ENCODE measurements around the gene MRPL23.

DNA sequence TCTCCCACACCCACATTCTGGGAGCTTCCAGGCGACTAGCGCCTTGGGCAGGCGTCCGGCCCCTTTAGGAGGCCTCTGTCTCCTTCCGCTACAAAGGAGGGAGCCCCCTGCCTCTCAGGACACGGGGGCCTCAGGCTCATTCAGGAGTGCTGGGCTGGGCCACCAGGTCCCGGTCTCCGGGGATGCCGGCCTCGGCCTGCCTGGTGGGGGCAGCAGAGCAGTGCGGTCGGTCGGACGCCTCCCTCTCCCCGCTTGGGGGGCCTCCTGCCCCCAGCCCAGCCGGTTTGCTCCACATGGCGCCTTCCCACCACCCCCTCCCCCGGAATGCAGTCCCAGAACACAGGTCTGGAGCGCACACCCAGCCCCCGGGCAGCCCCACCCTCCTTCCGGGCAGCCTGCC, 21.9 kb downstream of the MRPL23 start:
- TF ChIP-seq, protein P1, sequence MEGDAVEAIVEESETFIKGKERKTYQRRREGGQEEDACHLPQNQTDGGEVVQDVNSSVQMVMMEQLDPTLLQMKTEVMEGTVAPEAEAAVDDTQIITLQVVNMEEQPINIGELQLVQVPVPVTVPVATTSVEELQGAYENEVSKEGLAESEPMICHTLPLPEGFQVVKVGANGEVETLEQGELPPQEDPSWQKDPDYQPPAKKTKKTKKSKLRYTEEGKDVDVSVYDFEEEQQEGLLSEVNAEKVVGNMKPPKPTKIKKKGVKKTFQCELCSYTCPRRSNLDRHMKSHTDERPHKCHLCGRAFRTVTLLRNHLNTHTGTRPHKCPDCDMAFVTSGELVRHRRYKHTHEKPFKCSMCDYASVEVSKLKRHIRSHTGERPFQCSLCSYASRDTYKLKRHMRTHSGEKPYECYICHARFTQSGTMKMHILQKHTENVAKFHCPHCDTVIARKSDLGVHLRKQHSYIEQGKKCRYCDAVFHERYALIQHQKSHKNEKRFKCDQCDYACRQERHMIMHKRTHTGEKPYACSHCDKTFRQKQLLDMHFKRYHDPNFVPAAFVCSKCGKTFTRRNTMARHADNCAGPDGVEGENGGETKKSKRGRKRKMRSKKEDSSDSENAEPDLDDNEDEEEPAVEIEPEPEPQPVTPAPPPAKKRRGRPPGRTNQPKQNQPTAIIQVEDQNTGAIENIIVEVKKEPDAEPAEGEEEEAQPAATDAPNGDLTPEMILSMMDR (conservative IDR thresholded peaks at IDR 0.05 in 1 of 2, IDR thresholded peaks at IDR 0.05 in 1 of 2; ENCODE audit: extremely low read depth in 1 of 2, insufficient read depth in 1 of 2, low read depth in 1 of 2, low read length in 2 of 2): no peak
- TF ChIP-seq EZH2 (IDR thresholded peaks at IDR 0.05; ENCODE audit: borderline replicate concordance, low read length): no peak

All from mammary epithelial cell (primary cell).